ENCODE measurements around the gene OPHN1. TPM values are rescaled to one million over a fixed set of nuclear protein-coding genes. Genes with fewer than 3 reads are reported as not detected.

OPHN1 gene
- total and polyA plus RNA-seq, 7 donors: 0.47 to 3.7 (median 2.4) TPM

GRCh38 chrX:68462653-68463052 lies 29.4 kb upstream of the OPHN1 start:
- intact Hi-C loops (cut with DNase I): loop anchor here (1.0 to 5.0 kb wide), 3 partner anchors 35 to 265 kb away; partner anchors contain the start of gene YIPF6 (in 1 of the 2)
- H3K36me3 ChIP-seq (ENCODE audit: insufficient read depth in 1 of 2, low read depth in 1 of 2): no peaks in the 10 kb centered on the region
- H3K27ac ChIP-seq: no peak overlapping the region
- H3K4me1 ChIP-seq: no peaks in the 10 kb centered on the region
- 23 to 27% (median 24%) methylated on average over 8 of the region's 8 CpGs for WGBS, 3 donors
- ATAC-seq (peak; percentile 27 to 78 (median 54)), DNase-seq (no peak)
- TF ChIP-seq CTCF (IDR thresholded peaks at IDR 0.05): peak; percentile 59
- H3K27me3 ChIP-seq (ENCODE audit: insufficient read depth in 3 of 3, low read length in 2 of 3): peaks cover 0 to 3% (median 0%) of the 10 kb centered on the region in 3 donors
- H3K4me3 ChIP-seq: no peak overlapping the region
- H3K9me3 ChIP-seq: no peaks in the 10 kb centered on the region

- Histone ChIP-seq H3K36me3 (ENCODE audit: insufficient read depth in 1 of 2, low read depth in 1 of 2) (no peaks in the 10 kb centered on the region), H3K27me3 (ENCODE audit: insufficient read depth in 3 of 3, low read length in 2 of 3) (peaks cover 0 to 3% (median 0%) of the 10 kb centered on the region in 3 donors), H3K27ac (no peak overlapping the region), H3K4me3 (no peak overlapping the region), H3K4me1 (no peaks in the 10 kb centered on the region), H3K9me3 (peaks cover 2% of the 10 kb centered on the region)
- DNase-seq (no peak), ATAC-seq (peak; percentile 56 to 95 (median 73))
- TF ChIP-seq CTCF (IDR thresholded peaks at IDR 0.05): no peak
- intact Hi-C loops (cut with DNase I): loop anchor here (1.0 to 5.0 kb wide), 3 partner anchors 35 to 265 kb away; partner anchors contain the start of gene YIPF6 (in 1 of the 2)
- 39 to 59% (median 46%) methylated on average over 8 of the region's 8 CpGs for WGBS, 3 donors
These were observed 28.9 kb upstream of the OPHN1 start for GRCh38 chrX:68462197-68462596.

- DNase-seq (no peak), ATAC-seq (no peak)
- Histone ChIP-seq H3K9me3 (peaks cover 4% of the 10 kb centered on the region), H3K27me3 (ENCODE audit: insufficient read depth in 3 of 3, low read length in 2 of 3) (peaks cover 0 to 3% (median 0%) of the 10 kb centered on the region in 3 donors), H3K36me3 (ENCODE audit: insufficient read depth in 1 of 2, low read depth in 1 of 2) (no peaks in the 10 kb centered on the region), H3K27ac (no peak overlapping the region), H3K4me3 (no peak overlapping the region), H3K4me1 (no peaks in the 10 kb centered on the region)
- no peak for TF ChIP-seq CTCF (IDR thresholded peaks at IDR 0.05)
- intact Hi-C loops (cut with DNase I): loop anchor here (5.0 kb wide), 2 partner anchors 36 to 264 kb away; partner anchors contain the start of gene YIPF6 (in 1 of the 2)
These were observed 28.3 kb upstream of the OPHN1 start for GRCh38 chrX:68461576-68461975.

- Histone ChIP-seq H3K4me3 (no peak overlapping the region), H3K4me1 (no peaks in the 10 kb centered on the region), H3K36me3 (ENCODE audit: insufficient read depth in 1 of 2, low read depth in 1 of 2) (no peaks in the 10 kb centered on the region), H3K9me3 (peaks cover 4% of the 10 kb centered on the region), H3K27ac (no peak overlapping the region), H3K27me3 (ENCODE audit: insufficient read depth in 3 of 3, low read length in 2 of 3) (peaks cover 0 to 3% (median 0%) of the 10 kb centered on the region in 3 donors)
- intact Hi-C loops (cut with DNase I): loop anchor here (5.0 kb wide), 2 partner anchors 36 to 264 kb away; partner anchors contain the start of gene YIPF6 (in 1 of the 2)
- no peak for DNase-seq
- TF ChIP-seq CTCF (IDR thresholded peaks at IDR 0.05): no peak
- 27 to 38% (median 37%) methylated on average over 6 of the region's 6 CpGs for WGBS, 3 donors
- no peak for ATAC-seq
These were observed 27.8 kb upstream of the OPHN1 start for GRCh38 chrX:68461093-68461492.

- H3K36me3 ChIP-seq (ENCODE audit: insufficient read depth in 1 of 2, low read depth in 1 of 2): no peaks in the 10 kb centered on the region
- no peaks in the 10 kb centered on the region for H3K4me1 ChIP-seq
- H3K9me3 ChIP-seq: peaks cover 4% of the 10 kb centered on the region
- WGBS, 3 donors: 89 to 98% (median 94%) methylated on average over 4 of the region's 4 CpGs
- intact Hi-C loops (cut with DNase I): no loop called here
- no peak overlapping the region for H3K27ac ChIP-seq
- ATAC-seq (no peak), DNase-seq (no peak)
- H3K4me3 ChIP-seq: no peak overlapping the region
- H3K27me3 ChIP-seq (ENCODE audit: insufficient read depth in 3 of 3, low read length in 2 of 3): peaks cover 0 to 3% (median 0%) of the 10 kb centered on the region in 3 donors
- no peak for TF ChIP-seq CTCF (IDR thresholded peaks at IDR 0.05)
These were observed 21.8 kb upstream of the OPHN1 start for GRCh38 chrX:68455151-68455510.

All from psoas muscle (tissue), 8 donors.